Breast epithelium (tissue), 4 donors: ENCODE measurements around the gene SLC16A6. TPM values are rescaled to one million over a fixed set of nuclear protein-coding genes. Genes with fewer than 3 reads are reported as not detected.

ENCODE experiments used
- DNase-seq, 2 donors: peaks; one replicate each; pipeline ENCODE4 v3.0.0-alpha.2; 2019; ENCODE audit warnings: low spot score in 2 of 2
- H3K27ac ChIP-seq, 2 donors: fragments of 200-600 bp; sonication (generic) in 1 of 2; one replicate each; pipeline ENCODE4 v1.5.1; 2016 to 2019; ENCODE audit warnings: mild to moderate bottlenecking in 1 of 2
- H3K27me3 ChIP-seq, 2 donors: fragments of 200-600 bp; sonication (generic) in 1 of 2; one replicate each; pipeline versions ENCODE4 v1.5.1 to v1.6.0; 2017 to 2019; ENCODE audit warnings: control low read depth in 1 of 2, mild to moderate bottlenecking in 1 of 2
- H3K36me3 ChIP-seq: fragments of 200-600 bp; one replicate; pipeline ENCODE4 v1.5.1; 2019
- H3K4me1 ChIP-seq, 2 donors: fragments of 200-600 bp; sonication (generic); one replicate each; pipeline ENCODE4 v1.5.1; 2016 to 2019; ENCODE audit warnings: control low read depth in 1 of 2
- H3K4me3 ChIP-seq, 3 donors: fragments of 200-600 bp; sonication (generic); 1 replicate in 2 of 3; 2 replicates in 1 of 3; pipeline ENCODE4 v1.5.1; 2016 to 2019; ENCODE audit warnings: mild to moderate bottlenecking in 3 of 3, moderate library complexity in 2 of 3
- H3K9me3 ChIP-seq, 2 donors: fragments of 200-600 bp; sonication (generic) in 1 of 2; one replicate each; pipeline ENCODE4 v1.5.1; 2016 to 2019; ENCODE audit warnings: control low read depth in 1 of 2
- CTCF ChIP-seq, 3 donors: fragments of 450-650 bp; IDR thresholded peaks; one replicate each; pipeline ENCODE4 v1.5.1; 2016 to 2017; ENCODE audit warnings: antibody characterized with exemption in 3 of 3, mild to moderate bottlenecking in 3 of 3, moderate library complexity in 3 of 3
- POLR2A ChIP-seq: fragments of 450-650 bp; IDR thresholded peaks from one replicate; pipeline ENCODE4 v1.6.1; 2016; ENCODE audit warnings: antibody characterized with exemption, mild to moderate bottlenecking, moderate library complexity
- POLR2AphosphoS5 ChIP-seq, 3 donors: sonication (generic); formaldehyde crosslinking; IDR thresholded peaks; one replicate each; pipeline ENCODE4 v1.6.1; 2017; ENCODE audit warnings: antibody characterized with exemption in 3 of 3
- intact Hi-C: fragments of 100-400 bp; cut with DNase I; formaldehyde crosslinking; loops from one replicate; pipeline ENCODE4 v1.15.1; 2023; ENCODE audit warnings: low total_unique reads
- total RNA-seq, 3 donors: library from RNA; depleted of rRNA; stranded (reverse); fragments of >200 nt; gene quantifications; one replicate each; pipeline ENCODE4 v1.1.0, GENCODE V29; 2016

Gene SLC16A6
- total RNA-seq, 3 donors from 2014 or later, result 0.64 to 4.1 (median 2.3) TPM

GRCh38 chr17:68307443-68307842, 16.5 kb upstream of the SLC16A6 start:
- no peak overlapping the region for H3K4me3 ChIP-seq
- H3K27ac ChIP-seq, result no peak overlapping the region
- no peaks in the 10 kb centered on the region for H3K27me3 ChIP-seq
- H3K4me1 ChIP-seq, result no peaks in the 10 kb centered on the region
- DNase-seq, result no peak
- TF ChIP-seq POLR2AphosphoS5 (IDR thresholded peaks at IDR 0.05) (no peak), POLR2A (no peak), CTCF (IDR thresholded peaks at IDR 0.05) (no peak)
- H3K36me3 ChIP-seq, result no peaks in the 10 kb centered on the region
- intact Hi-C loops, result no loop called here
- no peaks in the 10 kb centered on the region for H3K9me3 ChIP-seq

GRCh38 chr17:68306819-68307218, 15.9 kb upstream of the SLC16A6 start:
- no peak for DNase-seq
- Histone ChIP-seq H3K36me3 (no peaks in the 10 kb centered on the region), H3K9me3 (no peaks in the 10 kb centered on the region), H3K27ac (no peak overlapping the region), H3K4me3 (no peak overlapping the region), H3K27me3 (no peaks in the 10 kb centered on the region), H3K4me1 (no peaks in the 10 kb centered on the region)
- TF ChIP-seq CTCF (IDR thresholded peaks at IDR 0.05) (no peak), POLR2A (no peak), POLR2AphosphoS5 (IDR thresholded peaks at IDR 0.05) (no peak)
- intact Hi-C loops, result no loop called here

- no peak for TF ChIP-seq POLR2A
- TF ChIP-seq POLR2AphosphoS5 (IDR thresholded peaks at IDR 0.05), result no peak
- H3K36me3 ChIP-seq, result no peaks in the 10 kb centered on the region
- no peak overlapping the region for H3K27ac ChIP-seq
- no peak overlapping the region for H3K4me3 ChIP-seq
- no peaks in the 10 kb centered on the region for H3K4me1 ChIP-seq
- intact Hi-C loops, result loop anchor here (1.0 kb wide), 1 partner anchor 14 kb away; no protein-coding TSS in a partner anchor
- DNase-seq, result no peak
- no peaks in the 10 kb centered on the region for H3K27me3 ChIP-seq
- no peaks in the 10 kb centered on the region for H3K9me3 ChIP-seq
These were observed 14.2 kb upstream of the SLC16A6 start for GRCh38 chr17:68305142-68305541.

GRCh38 chr17:68304706-68305105, 13.8 kb upstream of the SLC16A6 start:
- no peak overlapping the region for H3K27ac ChIP-seq
- no peaks in the 10 kb centered on the region for H3K36me3 ChIP-seq
- DNase-seq, result no peak
- no peak overlapping the region for H3K4me3 ChIP-seq
- intact Hi-C loops, result loop anchor here (1.0 kb wide), 1 partner anchor 15 kb away; no protein-coding TSS in a partner anchor
- H3K4me1 ChIP-seq, result no peaks in the 10 kb centered on the region
- H3K9me3 ChIP-seq, result no peaks in the 10 kb centered on the region
- TF ChIP-seq POLR2AphosphoS5 (IDR thresholded peaks at IDR 0.05), result no peak
- no peak for TF ChIP-seq CTCF (IDR thresholded peaks at IDR 0.05)
- TF ChIP-seq POLR2A, result no peak
- H3K27me3 ChIP-seq, result no peaks in the 10 kb centered on the region

GRCh38 chr17:68302666-68303065, 11.7 kb upstream of the SLC16A6 start:
- intact Hi-C loops, result no loop called here
- TF ChIP-seq POLR2A (no peak), CTCF (IDR thresholded peaks at IDR 0.05) (no peak), POLR2AphosphoS5 (IDR thresholded peaks at IDR 0.05) (no peak)
- DNase-seq, result no peak
- Histone ChIP-seq H3K9me3 (no peaks in the 10 kb centered on the region), H3K4me1 (no peaks in the 10 kb centered on the region), H3K27ac (peak overlapping the region; percentile 27 to 52), H3K4me3 (no peak overlapping the region), H3K36me3 (no peaks in the 10 kb centered on the region), H3K27me3 (no peaks in the 10 kb centered on the region)

GRCh38 chr17:68302066-68302564, 11.2 kb upstream of the SLC16A6 start:
- DNase-seq, result no peak
- no peaks in the 10 kb centered on the region for H3K4me1 ChIP-seq
- peak overlapping the region; percentile 27 to 52 for H3K27ac ChIP-seq
- TF ChIP-seq POLR2A (no peak), POLR2AphosphoS5 (IDR thresholded peaks at IDR 0.05) (no peak), CTCF (IDR thresholded peaks at IDR 0.05) (no peak)
- no peaks in the 10 kb centered on the region for H3K36me3 ChIP-seq
- no peaks in the 10 kb centered on the region for H3K27me3 ChIP-seq
- no peaks in the 10 kb centered on the region for H3K9me3 ChIP-seq
- no peak overlapping the region for H3K4me3 ChIP-seq
- intact Hi-C loops, result no loop called here
